ENCODE data around the gene PPFIA4. TPM values are rescaled to one million over a fixed set of nuclear protein-coding genes. Genes with fewer than 3 reads are reported as not detected.

PPFIA4 gene
- total RNA-seq, 1 donor from 2014 or later: 1.2 TPM

DNA sequence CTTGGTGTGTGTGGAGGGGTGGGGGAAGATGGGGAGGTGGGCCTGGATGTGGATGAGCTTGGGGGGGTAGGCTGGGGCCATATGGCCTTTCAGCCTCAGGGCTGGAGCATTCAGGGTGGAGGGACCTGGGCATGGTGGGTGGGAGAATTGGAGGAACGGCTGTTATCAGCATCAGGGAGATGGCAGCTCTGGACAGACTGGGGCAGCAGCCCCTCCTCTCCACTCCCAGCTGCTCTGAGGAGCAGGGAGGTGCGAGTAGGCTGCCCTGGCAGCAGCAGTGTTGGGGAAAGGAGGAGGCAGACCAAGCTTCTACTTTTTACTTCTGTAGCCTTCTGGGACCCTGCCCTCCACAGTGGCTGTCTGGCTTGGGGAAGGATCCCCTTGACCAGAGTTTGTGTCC lies 10.2 kb downstream of the PPFIA4 start:
- peaks cover 52% of the 10 kb centered on the region for H3K27me3 Mint-ChIP-seq
- DNase-seq (ENCODE audit: low spot score, unreplicated experiment): no peak
- H3K27ac Mint-ChIP-seq: no peak overlapping the region
- no peaks in the 10 kb centered on the region for H3K9me3 Mint-ChIP-seq (ENCODE audit: low read depth)
- H3K4me1 Mint-ChIP-seq (ENCODE audit: low read depth): no peaks in the 10 kb centered on the region
- H3K36me3 Mint-ChIP-seq (ENCODE audit: insufficient read depth): no peaks in the 10 kb centered on the region
- H3K4me3 Mint-ChIP-seq (ENCODE audit: low read depth): no peak overlapping the region
- TF ChIP-seq, protein P1, sequence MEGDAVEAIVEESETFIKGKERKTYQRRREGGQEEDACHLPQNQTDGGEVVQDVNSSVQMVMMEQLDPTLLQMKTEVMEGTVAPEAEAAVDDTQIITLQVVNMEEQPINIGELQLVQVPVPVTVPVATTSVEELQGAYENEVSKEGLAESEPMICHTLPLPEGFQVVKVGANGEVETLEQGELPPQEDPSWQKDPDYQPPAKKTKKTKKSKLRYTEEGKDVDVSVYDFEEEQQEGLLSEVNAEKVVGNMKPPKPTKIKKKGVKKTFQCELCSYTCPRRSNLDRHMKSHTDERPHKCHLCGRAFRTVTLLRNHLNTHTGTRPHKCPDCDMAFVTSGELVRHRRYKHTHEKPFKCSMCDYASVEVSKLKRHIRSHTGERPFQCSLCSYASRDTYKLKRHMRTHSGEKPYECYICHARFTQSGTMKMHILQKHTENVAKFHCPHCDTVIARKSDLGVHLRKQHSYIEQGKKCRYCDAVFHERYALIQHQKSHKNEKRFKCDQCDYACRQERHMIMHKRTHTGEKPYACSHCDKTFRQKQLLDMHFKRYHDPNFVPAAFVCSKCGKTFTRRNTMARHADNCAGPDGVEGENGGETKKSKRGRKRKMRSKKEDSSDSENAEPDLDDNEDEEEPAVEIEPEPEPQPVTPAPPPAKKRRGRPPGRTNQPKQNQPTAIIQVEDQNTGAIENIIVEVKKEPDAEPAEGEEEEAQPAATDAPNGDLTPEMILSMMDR (IDR thresholded peaks at IDR 0.05; ENCODE audit: unreplicated experiment): no peak

DNA sequence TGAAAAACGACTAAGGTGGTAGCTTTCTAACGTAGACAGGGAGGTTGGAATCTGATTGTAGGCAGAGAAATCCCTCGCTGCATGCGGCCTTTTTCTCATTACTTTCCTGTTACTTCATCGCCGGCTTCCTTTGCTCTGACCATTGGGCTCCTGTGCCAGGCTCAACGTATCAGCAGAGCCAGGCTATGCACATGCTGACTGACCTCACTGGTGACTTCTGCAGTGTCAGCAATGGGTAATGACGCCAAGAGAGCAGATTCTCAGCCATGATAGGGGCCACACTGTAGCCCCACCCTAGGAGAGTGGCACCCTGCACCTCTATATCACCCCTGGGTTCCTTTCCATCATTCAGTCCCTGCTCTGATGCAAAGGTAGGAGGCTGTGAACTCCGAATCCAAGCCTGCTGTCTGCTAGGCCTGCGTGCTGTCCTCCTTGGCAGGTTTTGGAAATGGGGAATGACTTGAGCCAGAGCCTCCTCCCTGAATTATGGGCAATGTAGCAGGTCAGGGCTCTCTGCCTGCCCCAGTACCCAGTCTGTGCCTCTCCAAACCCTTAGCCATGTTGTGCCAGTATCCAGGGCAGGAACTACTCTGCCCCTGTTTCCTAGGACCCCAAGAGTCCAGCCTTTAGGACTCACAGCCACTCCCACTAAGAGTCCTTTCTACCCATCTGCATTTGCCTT lies 11.4 kb downstream of the PPFIA4 start:
- H3K27ac Mint-ChIP-seq: no peak overlapping the region
- no peaks in the 10 kb centered on the region for H3K9me3 Mint-ChIP-seq (ENCODE audit: low read depth)
- no peaks in the 10 kb centered on the region for H3K36me3 Mint-ChIP-seq (ENCODE audit: insufficient read depth)
- peaks cover 54% of the 10 kb centered on the region for H3K27me3 Mint-ChIP-seq
- TF ChIP-seq, protein P1 (IDR thresholded peaks at IDR 0.05; ENCODE audit: unreplicated experiment): no peak
- no peak for DNase-seq (ENCODE audit: low spot score, unreplicated experiment)
- no peaks in the 10 kb centered on the region for H3K4me1 Mint-ChIP-seq (ENCODE audit: low read depth)
- no peak overlapping the region for H3K4me3 Mint-ChIP-seq (ENCODE audit: low read depth)

DNA sequence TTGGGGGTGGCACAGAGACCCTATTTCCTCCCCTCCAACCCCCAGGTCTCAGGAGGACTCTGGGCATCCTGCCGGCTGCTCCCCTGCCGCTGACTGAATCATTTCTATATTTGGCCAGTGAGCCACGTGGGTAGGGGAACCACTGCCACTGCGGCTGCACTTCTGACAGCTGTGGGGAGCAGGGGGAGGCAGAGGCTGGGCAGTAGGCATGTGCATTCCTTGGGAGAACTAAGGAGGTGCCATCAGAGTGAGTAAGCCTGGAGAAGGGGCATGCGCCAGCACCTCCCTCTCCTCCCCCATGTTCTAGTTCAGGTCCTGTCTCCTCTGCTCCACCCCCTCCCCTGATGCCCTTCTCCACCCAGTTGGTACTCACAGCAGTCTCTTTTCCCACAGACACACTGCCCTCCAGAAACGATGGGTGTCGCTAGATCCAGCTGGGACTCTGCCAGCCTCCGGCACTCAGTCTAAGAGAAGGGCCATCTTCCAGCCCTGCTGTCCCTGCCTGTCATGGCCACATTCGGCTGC lies 12.0 kb downstream of the PPFIA4 start:
- H3K27me3 Mint-ChIP-seq: peaks cover 54% of the 10 kb centered on the region
- H3K9me3 Mint-ChIP-seq (ENCODE audit: low read depth): no peaks in the 10 kb centered on the region
- H3K36me3 Mint-ChIP-seq (ENCODE audit: insufficient read depth): no peaks in the 10 kb centered on the region
- DNase-seq (ENCODE audit: low spot score, unreplicated experiment): no peak
- H3K4me1 Mint-ChIP-seq (ENCODE audit: low read depth): no peaks in the 10 kb centered on the region
- TF ChIP-seq, protein P1 (IDR thresholded peaks at IDR 0.05; ENCODE audit: unreplicated experiment): no peak
- no peak overlapping the region for H3K4me3 Mint-ChIP-seq (ENCODE audit: low read depth)
- H3K27ac Mint-ChIP-seq: no peak overlapping the region

DNA sequence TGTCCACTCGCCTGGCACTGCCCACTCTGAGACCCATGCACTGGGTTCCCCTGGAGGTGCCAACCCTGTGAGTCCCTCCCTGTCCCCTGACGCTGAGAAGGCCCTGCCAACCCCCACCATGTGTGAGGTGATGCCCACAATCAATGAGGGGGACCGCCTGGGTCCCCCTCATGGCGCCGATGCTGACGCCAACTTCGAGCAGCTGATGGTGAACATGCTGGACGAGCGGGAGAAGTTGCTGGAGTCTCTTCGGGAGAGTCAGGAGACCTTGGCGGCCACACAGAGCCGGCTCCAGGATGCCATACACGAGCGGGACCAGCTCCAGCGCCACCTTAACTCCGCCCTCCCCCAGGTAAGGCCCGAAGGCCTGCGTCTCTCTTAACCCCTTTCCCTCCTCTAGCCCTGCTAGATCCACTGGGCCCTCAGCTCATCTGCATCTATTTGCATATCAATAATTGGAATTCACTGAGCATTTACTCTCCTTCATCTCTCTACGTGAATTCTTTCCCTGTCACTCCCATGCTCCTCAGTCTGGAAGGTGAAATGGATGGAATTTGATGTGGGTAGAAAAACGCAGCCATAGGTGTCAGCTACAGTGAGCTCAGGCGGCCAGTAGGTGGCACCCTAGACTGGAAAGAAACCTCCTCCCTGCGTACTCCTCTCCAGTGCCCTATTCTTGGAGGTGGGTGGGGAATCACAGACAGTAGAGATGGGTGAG lies 12.8 kb downstream of the PPFIA4 start:
- Mint-ChIP-seq H3K27ac (no peak overlapping the region), H3K27me3 (peaks cover 53% of the 10 kb centered on the region), H3K4me3 (ENCODE audit: low read depth) (no peak overlapping the region), H3K36me3 (ENCODE audit: insufficient read depth) (no peaks in the 10 kb centered on the region), H3K4me1 (ENCODE audit: low read depth) (no peaks in the 10 kb centered on the region), H3K9me3 (ENCODE audit: low read depth) (no peaks in the 10 kb centered on the region)
- DNase-seq (ENCODE audit: low spot score, unreplicated experiment): peak; percentile 56
- TF ChIP-seq, protein P1 (IDR thresholded peaks at IDR 0.05; ENCODE audit: unreplicated experiment): peak; percentile 91

DNA sequence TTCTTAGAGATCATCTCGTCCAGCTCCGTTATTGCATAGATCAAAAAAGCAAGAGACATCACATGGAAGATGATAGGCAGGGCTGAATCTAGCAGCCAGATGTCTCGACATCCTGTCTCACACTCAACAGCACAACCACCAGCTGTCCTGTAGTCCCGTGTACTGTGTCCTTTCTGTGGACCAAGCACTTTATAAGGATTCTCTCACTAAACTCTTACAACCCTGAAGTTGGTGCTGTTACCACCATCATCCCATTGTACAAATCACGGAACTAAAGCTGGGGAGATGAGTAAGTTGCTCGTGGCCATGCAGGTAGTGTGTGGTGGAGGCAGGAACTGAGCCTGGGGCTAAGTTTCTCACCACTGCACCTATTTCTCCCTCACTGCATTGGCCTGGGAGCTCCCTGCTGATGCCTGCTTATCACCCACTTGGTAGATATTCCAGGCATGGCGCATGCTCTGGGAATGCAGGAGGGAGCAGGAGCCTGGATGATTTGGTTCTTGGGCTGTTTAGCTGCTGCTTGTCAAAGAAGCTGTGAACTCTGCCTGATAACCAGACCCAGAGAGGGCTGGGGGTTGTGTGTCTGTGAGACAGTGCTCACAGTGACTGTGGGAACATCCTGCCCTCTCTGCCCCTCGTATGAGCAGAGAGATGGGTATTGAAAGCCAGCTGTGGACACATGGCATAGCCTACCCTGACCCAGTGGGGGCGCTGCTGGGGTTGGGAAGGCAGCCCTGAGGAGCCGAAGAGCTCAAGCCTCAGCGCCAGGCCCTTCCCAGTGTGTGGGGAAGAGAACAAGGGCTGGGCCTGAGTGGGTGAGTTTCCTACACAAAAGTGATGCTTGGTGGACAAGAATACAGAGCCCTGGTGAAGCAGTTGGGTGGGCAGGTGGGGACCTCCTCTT lies 13.6 kb downstream of the PPFIA4 start:
- DNase-seq (ENCODE audit: low spot score, unreplicated experiment): no peak
- H3K4me1 Mint-ChIP-seq (ENCODE audit: low read depth): no peaks in the 10 kb centered on the region
- H3K27ac Mint-ChIP-seq: no peak overlapping the region
- H3K4me3 Mint-ChIP-seq (ENCODE audit: low read depth): no peak overlapping the region
- TF ChIP-seq, protein P1 (IDR thresholded peaks at IDR 0.05; ENCODE audit: unreplicated experiment): peak; percentile 33
- H3K27me3 Mint-ChIP-seq: peaks cover 58% of the 10 kb centered on the region
- H3K36me3 Mint-ChIP-seq (ENCODE audit: insufficient read depth): no peaks in the 10 kb centered on the region
- H3K9me3 Mint-ChIP-seq (ENCODE audit: low read depth): no peaks in the 10 kb centered on the region
